HepG2 (cell line): ENCODE results near the gene ADGRB2. TPM values are rescaled to one million over a fixed set of nuclear protein-coding genes. Genes with fewer than 3 reads are reported as not detected.

ENCODE experiments used
- ATAC-seq: fragments of 200-7000 bp; cut with Tn5 transposase; 3 replicates; pipeline ENCODE4 v1.9.1; 2020; ENCODE audit warnings: mild to moderate bottlenecking, moderate library complexity
- BruUV-seq: library from RNA; stranded (reverse); fragments of 400-500 nt; replicated peaks from 2 replicates; lab custom pipeline; 2021; lab: Mats Ljungman, UMichigan
- CTCF ChIA-PET: fragments of 300-600 bp; formaldehyde crosslinking; extraction: SDS; loops from one replicate; lab custom pipeline; 2021; ENCODE audit warnings: low total read pairs, inconsistent platforms, low intra/inter-chr PET ratio; lab: Yijun Ruan, JAX
- POLR2A ChIA-PET: fragments of 350-600 bp; sonication (Branson Sonifier 250); formaldehyde crosslinking; loops from one replicate; lab custom pipeline; 2020; ENCODE audit warnings: antibody characterized with exemption, inconsistent platforms; lab: Yijun Ruan, JAX
- DNase-seq: peaks from one replicate; pipeline ENCODE4 v3.0.0-alpha.2; 2015; ENCODE audit warnings: low spot score
- FAIRE-seq: peaks from 3 replicates; lab custom pipeline; 2011; peaks lifted over from hg19 to GRCh38; lab: Jason Lieb, UNC
- H2AFZ ChIP-seq: one replicate; pipeline ENCODE4 v1.6.1; 2011; ENCODE audit warnings: low read length, inconsistent platforms
- H3K27ac ChIP-seq: fragments of 300-600 bp; 3 replicates; pipeline ENCODE4 v1.8.0; 2011; ENCODE audit warnings: mixed run types, mild to moderate bottlenecking, mixed read lengths, low read length, inconsistent platforms; ENCODE audit not compliant: insufficient read depth; ENCODE audit errors: extremely low read length
- H3K27me3 ChIP-seq, 2 experiments: fragments of 200-600 bp in 1 of 2; 2 replicates in 1 of 2; 3 replicates in 1 of 2; pipeline versions ENCODE4 v1.6.0 to v1.8.0; 2011; ENCODE audit warnings: low read length in 2 of 2, mild to moderate bottlenecking in 2 of 2, moderate library complexity in 2 of 2, inconsistent platforms in 1 of 2; ENCODE audit not compliant: insufficient read depth in 2 of 2, control insufficient read depth in 1 of 2
- H3K36me3 ChIP-seq, 2 experiments: fragments of 200-600 bp in 1 of 2; replicated peaks in 1 of 2; 2 replicates in 1 of 2; 3 replicates in 1 of 2; pipeline versions ENCODE4 v1.5.1 to v1.8.0; 2011; ENCODE audit warnings: low read length in 2 of 2, inconsistent platforms in 1 of 2; ENCODE audit not compliant: insufficient read depth in 2 of 2, control insufficient read depth in 1 of 2
- H3K4me1 ChIP-seq: 2 replicates; pipeline ENCODE4 v1.5.1; 2012; ENCODE audit warnings: low read length, inconsistent platforms; ENCODE audit not compliant: insufficient read depth
- H3K4me2 ChIP-seq: 2 replicates; pipeline ENCODE4 v1.6.0; 2011; ENCODE audit warnings: low read depth, low read length, inconsistent platforms
- H3K4me3 ChIP-seq, 3 experiments: fragments of 200-600 bp in 1 of 3; sonication (generic), shearing (Covaris generic) in 1 of 3; replicated peaks in 1 of 3; 2 replicates each; pipeline ENCODE4 v1.5.1; 2011 to 2016; ENCODE audit warnings: low read length in 3 of 3, inconsistent platforms in 2 of 3, low read depth in 2 of 3, mild to moderate bottlenecking in 2 of 3, control low read depth in 1 of 3, mixed read lengths in 1 of 3; ENCODE audit not compliant: insufficient read depth in 1 of 3
- H3K79me2 ChIP-seq: one replicate; pipeline ENCODE4 v1.6.1; 2011; ENCODE audit warnings: low read length, inconsistent platforms; ENCODE audit not compliant: insufficient read depth
- H3K9ac ChIP-seq: 2 replicates; pipeline ENCODE4 v1.6.0; 2011; ENCODE audit warnings: mild to moderate bottlenecking, low read depth, low read length, inconsistent platforms; ENCODE audit not compliant: insufficient read depth
- H3K9me3 ChIP-seq: 2 replicates; pipeline ENCODE4 v1.5.1; 2012; ENCODE audit warnings: mild to moderate bottlenecking, low read length
- H4K20me1 ChIP-seq: 2 replicates; pipeline ENCODE4 v1.6.0; 2011; ENCODE audit warnings: inconsistent platforms, mild to moderate bottlenecking, low read length, moderate library complexity; ENCODE audit not compliant: insufficient read depth
- ATAD3A ChIP-seq: sonication (generic); formaldehyde crosslinking; IDR thresholded peaks from 2 replicates; pipeline ENCODE4 v1.4.0; 2020; ENCODE audit warnings: missing genetic modification reagents
- SRY ChIP-seq: sonication (generic); formaldehyde crosslinking; IDR thresholded peaks from 2 replicates; pipeline ENCODE4 v1.8.0; 2022; ENCODE audit warnings: mild to moderate bottlenecking, missing genetic modification reagents
- ZNF280D ChIP-seq: sonication (generic); formaldehyde crosslinking; IDR thresholded peaks from 2 replicates; pipeline ENCODE4 v1.5.1; 2020; ENCODE audit warnings: mild to moderate bottlenecking, missing genetic modification reagents
- ZNF687 ChIP-seq: sonication (generic); formaldehyde crosslinking; IDR thresholded peaks from 2 replicates; pipeline ENCODE4 v1.5.1; 2020; ENCODE audit warnings: mild to moderate bottlenecking, missing genetic modification reagents, moderate library complexity
- ZNF768 ChIP-seq: sonication (generic); formaldehyde crosslinking; IDR thresholded peaks from 2 replicates; pipeline ENCODE4 v1.4.0; 2020; ENCODE audit warnings: missing genetic modification reagents
- ZSCAN25 ChIP-seq: sonication (generic); formaldehyde crosslinking; IDR thresholded peaks from 2 replicates; pipeline ENCODE4 v1.8.0; 2022; ENCODE audit warnings: mild to moderate bottlenecking, missing genetic modification reagents
- WGBS: methylation state at CpG from one replicate; pipeline ENCODE4 v1.1.6; 2017; ENCODE audit warnings: low lambda C conversion rate; 5-methylcytosine and 5-hydroxymethylcytosine counted together
- in situ Hi-C: cut with HindIII; loops from 2 replicates; pipeline ENCODE4 v1.10.0; 2017; ENCODE audit warnings: low pct_unique_long_range_greater_than_20kb; ENCODE audit not compliant: extremely low pct_ligation_motif_present
- intact Hi-C: fragments of 100-400 bp; cut with micrococcal nuclease; formaldehyde crosslinking; loops from one replicate; pipeline ENCODE4 v1.10.0; 2022; ENCODE audit not compliant: unreplicated experiment
- polyA plus RNA-seq, 8 experiments: library from polyadenylated mRNA; depleted of rRNA in 3 of 8; stranded (reverse) in 7 of 8; unstranded in 1 of 8; fragments of >200 nt; fragmentation: Illumina TruSeq in 4 of 8; extraction: Trizol in 4 of 8; gene quantifications; 2 replicates each; pipeline versions ENCODE4 v1.2.1 to v1.2.3, GENCODE V29; 2011 to 2016; ENCODE audit warnings: low read depth in 4 of 8, missing spikeins in 1 of 8, mixed read lengths in 1 of 8; ENCODE audit not compliant: insufficient read depth in 1 of 8
- total RNA-seq, 5 experiments: library from RNA; depleted of rRNA; stranded (reverse); fragments of >200 nt; fragmentation: Illumina TruSeq; extraction: Trizol; gene quantifications; 2 replicates each; pipeline ENCODE4 v1.2.3, GENCODE V29; 2016; ENCODE audit warnings: low read depth in 1 of 5

Gene ADGRB2
- total and polyA plus RNA-seq, 2 of the 13 experiments (the other 11 are each of a cell fraction or from before 2014, with no cell fraction given) = 0.03 to 0.09 TPM

GRCh38 chr1:31798433-31799195, 34.5 kb upstream of the ADGRB2 start:
- intact Hi-C loops (no loop called here), in situ Hi-C loops (no loop called here)
- POLR2A ChIA-PET = no interaction called here
- ATAC-seq = peak; percentile 22; the same call in 2 of the 3 replicates
- H3K4me1 ChIP-seq = no peaks in the 10 kb centered on the region
- 17% methylated on average over 12 of the region's 17 CpGs for WGBS
- H2AFZ ChIP-seq = no peak overlapping the region
- no peak overlapping the region for H3K4me2 ChIP-seq
- CTCF ChIA-PET = no interaction called here
- H3K27ac ChIP-seq = no peak overlapping the region
- no peak overlapping the region for H3K4me3 ChIP-seq
- H3K79me2 ChIP-seq = no peaks in the 10 kb centered on the region
- no peaks in the 10 kb centered on the region for H3K9me3 ChIP-seq
- H3K9ac ChIP-seq = no peak overlapping the region
- H3K36me3 ChIP-seq = no peaks in the 10 kb centered on the region
- DNase-seq = peak; percentile 16
- BruUV-seq = no TSS peak
- no peaks in the 10 kb centered on the region for H4K20me1 ChIP-seq
- FAIRE-seq = no peak
- TF ChIP-seq ZSCAN25 (CRISPR knock-in tag) (no peak), ZNF687 (no peak), ZNF280D (CRISPR knock-in tag) (no peak), ZNF768 (CRISPR knock-in tag) (peak; percentile 95), SRY (CRISPR knock-in tag) (no peak), ATAD3A (no peak)
- H3K27me3 ChIP-seq = peaks cover 4 to 37% of the 10 kb centered on the region in 2 experiments; a peak in 4 of 5 replicates
